Measurements from ENCODE around the gene NUFIP2.

NUFIP2 gene

DNA sequence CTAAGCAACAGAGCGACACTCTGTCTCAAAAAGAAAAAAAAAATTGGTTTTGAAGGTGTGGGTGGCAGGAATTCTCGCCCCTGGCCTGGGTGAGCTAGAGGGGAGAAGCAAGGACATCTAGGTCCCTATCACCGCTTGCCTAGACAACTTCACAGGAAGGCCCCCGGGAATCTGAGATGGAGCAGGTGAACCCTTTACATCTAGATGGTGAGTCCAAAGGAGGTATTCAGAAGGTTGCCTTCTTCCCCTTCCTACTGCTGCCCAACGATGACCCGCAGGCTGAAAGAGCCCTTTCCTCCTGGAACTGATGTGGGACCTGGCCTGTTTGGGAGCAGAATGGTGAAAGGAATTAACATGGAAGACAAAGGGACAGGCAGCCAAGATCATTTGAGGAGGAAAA, 48.5 kb downstream of the NUFIP2 start:
- TF ChIP-seq ZNF8 (CRISPR knock-in tag; IDR thresholded peaks at IDR 0.05): no peak
- TF ChIP-seq, protein P1, sequence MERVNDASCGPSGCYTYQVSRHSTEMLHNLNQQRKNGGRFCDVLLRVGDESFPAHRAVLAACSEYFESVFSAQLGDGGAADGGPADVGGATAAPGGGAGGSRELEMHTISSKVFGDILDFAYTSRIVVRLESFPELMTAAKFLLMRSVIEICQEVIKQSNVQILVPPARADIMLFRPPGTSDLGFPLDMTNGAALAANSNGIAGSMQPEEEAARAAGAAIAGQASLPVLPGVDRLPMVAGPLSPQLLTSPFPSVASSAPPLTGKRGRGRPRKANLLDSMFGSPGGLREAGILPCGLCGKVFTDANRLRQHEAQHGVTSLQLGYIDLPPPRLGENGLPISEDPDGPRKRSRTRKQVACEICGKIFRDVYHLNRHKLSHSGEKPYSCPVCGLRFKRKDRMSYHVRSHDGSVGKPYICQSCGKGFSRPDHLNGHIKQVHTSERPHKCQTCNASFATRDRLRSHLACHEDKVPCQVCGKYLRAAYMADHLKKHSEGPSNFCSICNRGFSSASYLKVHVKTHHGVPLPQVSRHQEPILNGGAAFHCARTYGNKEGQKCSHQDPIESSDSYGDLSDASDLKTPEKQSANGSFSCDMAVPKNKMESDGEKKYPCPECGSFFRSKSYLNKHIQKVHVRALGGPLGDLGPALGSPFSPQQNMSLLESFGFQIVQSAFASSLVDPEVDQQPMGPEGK (CRISPR knock-in tag; IDR thresholded peaks at IDR 0.05; ENCODE audit: borderline replicate concordance): no peak
- no peak for TF ChIP-seq CREB5 (CRISPR knock-in tag; IDR thresholded peaks at IDR 0.05; ENCODE audit: low read depth)
- no peak for TF ChIP-seq BACH2 (CRISPR knock-in tag; IDR thresholded peaks at IDR 0.05; ENCODE audit: borderline replicate concordance)
- no peak for TF ChIP-seq GLIS3 (CRISPR knock-in tag; IDR thresholded peaks at IDR 0.05)
- TF ChIP-seq ZNF565 (CRISPR knock-in tag; conservative IDR thresholded peaks at IDR 0.05; ENCODE audit: low read depth): no peak
- TF ChIP-seq ZNF70 (CRISPR knock-in tag; IDR thresholded peaks at IDR 0.05): no peak
- no peak for TF ChIP-seq ESRRG (CRISPR knock-in tag; IDR thresholded peaks at IDR 0.05)
- TF ChIP-seq TSHZ2 (CRISPR knock-in tag; IDR thresholded peaks at IDR 0.05): no peak
- TF ChIP-seq, protein P2, sequence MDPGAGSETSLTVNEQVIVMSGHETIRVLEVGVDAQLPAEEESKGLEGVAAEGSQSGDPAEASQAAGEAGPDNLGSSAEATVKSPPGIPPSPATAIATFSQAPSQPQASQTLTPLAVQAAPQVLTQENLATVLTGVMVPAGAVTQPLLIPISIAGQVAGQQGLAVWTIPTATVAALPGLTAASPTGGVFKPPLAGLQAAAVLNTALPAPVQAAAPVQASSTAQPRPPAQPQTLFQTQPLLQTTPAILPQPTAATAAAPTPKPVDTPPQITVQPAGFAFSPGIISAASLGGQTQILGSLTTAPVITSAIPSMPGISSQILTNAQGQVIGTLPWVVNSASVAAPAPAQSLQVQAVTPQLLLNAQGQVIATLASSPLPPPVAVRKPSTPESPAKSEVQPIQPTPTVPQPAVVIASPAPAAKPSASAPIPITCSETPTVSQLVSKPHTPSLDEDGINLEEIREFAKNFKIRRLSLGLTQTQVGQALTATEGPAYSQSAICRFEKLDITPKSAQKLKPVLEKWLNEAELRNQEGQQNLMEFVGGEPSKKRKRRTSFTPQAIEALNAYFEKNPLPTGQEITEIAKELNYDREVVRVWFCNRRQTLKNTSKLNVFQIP (CRISPR knock-in tag; IDR thresholded peaks at IDR 0.05; ENCODE audit: borderline replicate concordance, low read depth): no peak
- TF ChIP-seq ZFP3 (CRISPR knock-in tag; IDR thresholded peaks at IDR 0.05): no peak
- TF ChIP-seq TOX (CRISPR knock-in tag; IDR thresholded peaks at IDR 0.05; ENCODE audit: borderline replicate concordance): no peak
- no peak for TF ChIP-seq CSRNP3 (CRISPR knock-in tag; IDR thresholded peaks at IDR 0.05)
- TF ChIP-seq ZFP30 (CRISPR knock-in tag; IDR thresholded peaks at IDR 0.05): no peak
- no peak for TF ChIP-seq CSDC2 (CRISPR knock-in tag; IDR thresholded peaks at IDR 0.05)
- TF ChIP-seq ZC3H10 (CRISPR knock-in tag; IDR thresholded peaks at IDR 0.05): no peak
- TF ChIP-seq SNAI2 (CRISPR knock-in tag; IDR thresholded peaks at IDR 0.05): no peak
- no peak for TF ChIP-seq PPARA (CRISPR knock-in tag; IDR thresholded peaks at IDR 0.05; ENCODE audit: borderline replicate concordance)
- TF ChIP-seq RARB (CRISPR knock-in tag; IDR thresholded peaks at IDR 0.05): no peak
- no peak for ATAC-seq

DNA sequence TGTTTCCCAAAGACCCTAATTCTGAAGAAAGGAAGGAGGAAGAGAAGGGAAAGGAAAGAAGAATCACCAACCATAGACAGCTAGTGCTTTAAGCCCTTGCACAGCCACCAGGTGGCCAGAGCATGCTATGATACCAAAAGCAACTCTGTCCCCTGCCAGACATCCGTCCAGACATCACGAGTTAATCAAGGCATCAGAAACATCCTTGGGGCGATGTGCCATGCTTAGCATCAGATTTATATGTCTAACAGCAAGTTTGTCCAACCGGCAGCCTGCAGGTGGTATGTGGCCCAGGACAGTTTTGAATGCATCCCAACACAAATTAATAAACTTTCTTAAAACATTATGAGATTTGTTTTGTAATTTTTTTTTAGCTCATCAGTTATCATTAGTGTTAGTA, 50.2 kb downstream of the NUFIP2 start:
- peak; percentile 54 for ATAC-seq
- TF ChIP-seq PPARA (CRISPR knock-in tag; IDR thresholded peaks at IDR 0.05; ENCODE audit: borderline replicate concordance) (no peak), TCF4 (CRISPR knock-in tag; IDR thresholded peaks at IDR 0.05; ENCODE audit: borderline replicate concordance) (peak; percentile 72; the same call in 1 of the 2 replicates)

- no peak for ATAC-seq
- TF ChIP-seq, protein P1 (CRISPR knock-in tag; IDR thresholded peaks at IDR 0.05; ENCODE audit: borderline replicate concordance): no peak
- TF ChIP-seq, protein P2 (CRISPR knock-in tag; IDR thresholded peaks at IDR 0.05; ENCODE audit: borderline replicate concordance, low read depth): no peak
- TF ChIP-seq TCF4 (CRISPR knock-in tag; IDR thresholded peaks at IDR 0.05; ENCODE audit: borderline replicate concordance) (no peak), TOX (CRISPR knock-in tag; IDR thresholded peaks at IDR 0.05; ENCODE audit: borderline replicate concordance) (no peak)
These were observed 51.2 kb downstream of the NUFIP2 start for GRCh38 chr17:29242790-29243189.

Measured in SK-N-SH treated with all-trans-retinoic acid at 6 μM for 48 hours (cell line).